Measurements from ENCODE around the gene PDE5A.
A peak's percentile ranks its signal among the peaks of the same experiment; 100 is the strongest.

The PDE5A gene

GRCh38 chr4:119581190-119581873 lies 47.3 kb downstream of the PDE5A start:
- Histone ChIP-seq H3K4me1 (ENCODE audit: control insufficient read depth, insufficient read depth, low read length) (no peaks in the 10 kb centered on the region), H3K4me3 (ENCODE audit: low read length) (no peak overlapping the region), H3K9me3 (ENCODE audit: control insufficient read depth, low read length) (no peaks in the 10 kb centered on the region), H3K9ac (ENCODE audit: low read length) (no peak overlapping the region), H3K27me3 (replicated peaks; ENCODE audit: control insufficient read depth, insufficient read depth, low read length) (no peaks in the 10 kb centered on the region), H3K36me3 (ENCODE audit: control insufficient read depth, insufficient read depth, low read length, severe bottlenecking) (no peaks in the 10 kb centered on the region)
- no peak for DNase-seq (ENCODE audit: low read depth)

- Histone ChIP-seq H3K36me3 (ENCODE audit: control insufficient read depth, insufficient read depth, low read length, severe bottlenecking) (no peaks in the 10 kb centered on the region), H3K4me3 (ENCODE audit: low read length) (no peak overlapping the region), H3K9me3 (ENCODE audit: control insufficient read depth, low read length) (no peaks in the 10 kb centered on the region), H3K4me1 (ENCODE audit: control insufficient read depth, insufficient read depth, low read length) (no peaks in the 10 kb centered on the region), H3K9ac (ENCODE audit: low read length) (no peak overlapping the region), H3K27me3 (replicated peaks; ENCODE audit: control insufficient read depth, insufficient read depth, low read length) (no peaks in the 10 kb centered on the region)
- DNase-seq (ENCODE audit: low read depth): no peak
These were observed 48.3 kb downstream of the PDE5A start for GRCh38 chr4:119580293-119580692.

- Histone ChIP-seq H3K27me3 (replicated peaks; ENCODE audit: control insufficient read depth, insufficient read depth, low read length) (no peaks in the 10 kb centered on the region), H3K4me3 (ENCODE audit: low read length) (no peak overlapping the region), H3K9me3 (ENCODE audit: control insufficient read depth, low read length) (no peaks in the 10 kb centered on the region), H3K9ac (ENCODE audit: low read length) (no peak overlapping the region), H3K4me1 (ENCODE audit: control insufficient read depth, insufficient read depth, low read length) (no peaks in the 10 kb centered on the region), H3K36me3 (ENCODE audit: control insufficient read depth, insufficient read depth, low read length, severe bottlenecking) (no peaks in the 10 kb centered on the region)
- no peak for DNase-seq (ENCODE audit: low read depth)
These were observed 48.8 kb downstream of the PDE5A start for GRCh38 chr4:119579823-119580222.

DNA sequence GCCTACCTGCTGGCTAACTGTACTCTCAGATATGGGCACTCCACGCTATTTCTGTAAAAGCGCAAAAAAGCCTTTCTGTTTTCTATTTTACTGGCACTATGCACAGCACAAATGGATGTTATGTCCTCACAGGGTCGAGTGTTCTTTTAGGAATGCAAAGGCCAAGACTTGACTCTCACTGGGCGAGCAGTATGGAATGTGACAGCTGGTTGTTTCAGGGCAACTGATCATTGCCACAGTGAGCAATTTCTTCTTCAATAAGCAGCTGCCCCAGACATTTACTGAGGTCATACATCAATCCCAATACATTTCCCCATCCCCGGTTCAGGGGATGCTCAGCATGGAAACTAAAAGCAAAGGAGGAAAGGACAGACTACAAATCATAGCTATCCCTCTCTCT lies 58.2 kb downstream of the PDE5A start:
- peak; percentile 68 for DNase-seq (ENCODE audit: low read depth)
- H3K27me3 ChIP-seq (replicated peaks; ENCODE audit: control insufficient read depth, insufficient read depth, low read length): no peaks in the 10 kb centered on the region
- H3K36me3 ChIP-seq (ENCODE audit: control insufficient read depth, insufficient read depth, low read length, severe bottlenecking): no peaks in the 10 kb centered on the region
- H3K4me3 ChIP-seq (ENCODE audit: low read length): no peak overlapping the region
- no peaks in the 10 kb centered on the region for H3K4me1 ChIP-seq (ENCODE audit: control insufficient read depth, insufficient read depth, low read length)
- H3K9ac ChIP-seq (ENCODE audit: low read length): no peak overlapping the region
- no peaks in the 10 kb centered on the region for H3K9me3 ChIP-seq (ENCODE audit: control insufficient read depth, low read length)

DNA sequence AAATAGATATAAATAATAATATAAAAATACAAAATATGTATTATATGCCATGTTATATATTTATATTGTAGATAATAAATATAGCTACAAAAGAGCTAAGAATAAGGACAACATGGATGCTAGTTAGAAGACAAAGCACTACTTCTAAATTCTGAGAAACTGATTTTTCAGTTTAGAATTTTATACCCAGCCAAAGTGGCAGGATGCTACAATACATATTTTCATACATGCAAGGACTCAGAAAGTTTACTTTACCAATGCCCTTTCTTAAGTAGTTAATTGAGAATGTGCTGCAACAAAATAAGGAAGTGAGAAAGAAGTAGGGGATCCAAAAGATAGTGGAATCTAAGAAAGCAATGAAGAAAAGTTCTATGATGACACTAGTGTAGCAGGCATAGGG lies 64.5 kb downstream of the PDE5A start:
- no peak for DNase-seq (ENCODE audit: low read depth)

DNA sequence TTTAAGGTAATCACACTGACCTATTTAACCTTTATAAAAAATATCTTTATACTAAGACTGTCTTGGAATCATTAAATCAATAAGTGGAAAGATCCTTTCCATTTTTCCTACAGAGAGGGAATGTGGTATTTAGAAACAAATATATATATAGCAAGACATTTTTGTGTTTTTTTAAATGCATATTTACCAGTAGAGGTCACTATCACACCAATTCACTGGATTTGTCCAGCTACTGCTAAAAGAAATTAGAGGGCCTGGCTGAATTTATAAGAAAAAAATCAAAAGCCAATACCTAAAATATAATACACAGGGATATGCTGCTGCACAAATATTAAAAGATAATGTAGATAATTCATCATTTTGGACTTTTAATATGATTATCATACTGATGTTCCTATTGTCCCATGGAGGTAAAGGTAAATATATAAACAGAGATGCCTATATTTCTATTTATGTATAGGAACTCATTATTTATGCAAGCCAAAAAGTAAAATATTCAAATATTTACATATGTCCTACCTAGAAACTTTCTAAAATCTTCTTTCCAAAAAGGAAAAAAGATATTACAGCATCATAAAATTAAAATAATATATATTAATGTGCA lies 69.5 kb downstream of the PDE5A start:
- Histone ChIP-seq H3K4me1 (ENCODE audit: control insufficient read depth, insufficient read depth, low read length) (no peaks in the 10 kb centered on the region), H3K4me3 (ENCODE audit: low read length) (no peak overlapping the region), H3K36me3 (ENCODE audit: control insufficient read depth, insufficient read depth, low read length, severe bottlenecking) (no peaks in the 10 kb centered on the region), H3K9me3 (ENCODE audit: control insufficient read depth, low read length) (peaks cover 10% of the 10 kb centered on the region), H3K9ac (ENCODE audit: low read length) (no peak overlapping the region), H3K27me3 (replicated peaks; ENCODE audit: control insufficient read depth, insufficient read depth, low read length) (no peaks in the 10 kb centered on the region)
- DNase-seq (ENCODE audit: low read depth): peak; percentile 87

More for the DNA sequence above, 64.5 kb downstream of the PDE5A start:
- H3K4me3 ChIP-seq (ENCODE audit: low read length): no peak overlapping the region
- H3K9ac ChIP-seq (ENCODE audit: low read length): no peak overlapping the region
- no peaks in the 10 kb centered on the region for H3K27me3 ChIP-seq (replicated peaks; ENCODE audit: control insufficient read depth, insufficient read depth, low read length)
- peaks cover 5% of the 10 kb centered on the region for H3K36me3 ChIP-seq (ENCODE audit: control insufficient read depth, insufficient read depth, low read length, severe bottlenecking)
- no peaks in the 10 kb centered on the region for H3K4me1 ChIP-seq (ENCODE audit: control insufficient read depth, insufficient read depth, low read length)
- peaks cover 16% of the 10 kb centered on the region for H3K9me3 ChIP-seq (ENCODE audit: control insufficient read depth, low read length)

DNA sequence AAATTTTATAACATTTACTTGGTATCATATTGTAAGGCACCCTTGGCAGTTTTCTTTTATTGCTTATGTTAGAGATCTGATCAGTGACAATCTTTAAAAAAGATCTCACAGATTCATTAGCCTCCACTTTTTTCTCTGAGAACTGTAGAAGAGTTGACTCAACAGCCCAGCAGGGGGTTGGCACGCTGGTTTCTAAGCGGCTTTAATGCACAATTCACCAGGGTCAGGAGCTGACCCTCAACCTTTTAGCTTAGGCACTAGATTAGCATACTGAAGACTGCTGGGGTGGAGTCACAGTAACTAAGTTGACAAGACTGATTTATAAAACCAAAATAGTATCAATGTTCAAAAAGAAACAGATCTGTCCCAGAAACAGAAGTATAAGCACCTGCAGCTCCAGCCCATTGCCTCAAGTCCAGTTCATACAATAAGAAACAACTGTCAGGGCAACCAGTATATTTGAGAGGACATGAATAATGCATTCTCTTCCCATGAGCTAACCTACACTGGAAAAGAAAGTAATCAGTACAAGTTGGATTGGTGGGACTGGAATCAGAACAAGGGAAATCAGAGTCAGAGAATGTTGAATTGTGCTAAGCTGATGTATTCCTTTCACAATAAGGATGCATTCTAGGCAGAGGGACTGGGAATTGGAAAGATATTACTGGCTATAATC lies 77.6 kb downstream of the PDE5A start:
- Histone ChIP-seq H3K36me3 (ENCODE audit: control insufficient read depth, insufficient read depth, low read length, severe bottlenecking) (no peaks in the 10 kb centered on the region), H3K27me3 (replicated peaks; ENCODE audit: control insufficient read depth, insufficient read depth, low read length) (no peaks in the 10 kb centered on the region), H3K9me3 (ENCODE audit: control insufficient read depth, low read length) (no peaks in the 10 kb centered on the region), H3K4me1 (ENCODE audit: control insufficient read depth, insufficient read depth, low read length) (no peaks in the 10 kb centered on the region), H3K4me3 (ENCODE audit: low read length) (no peak overlapping the region), H3K9ac (ENCODE audit: low read length) (no peak overlapping the region)
- DNase-seq (ENCODE audit: low read depth): peak; percentile 28

DNA sequence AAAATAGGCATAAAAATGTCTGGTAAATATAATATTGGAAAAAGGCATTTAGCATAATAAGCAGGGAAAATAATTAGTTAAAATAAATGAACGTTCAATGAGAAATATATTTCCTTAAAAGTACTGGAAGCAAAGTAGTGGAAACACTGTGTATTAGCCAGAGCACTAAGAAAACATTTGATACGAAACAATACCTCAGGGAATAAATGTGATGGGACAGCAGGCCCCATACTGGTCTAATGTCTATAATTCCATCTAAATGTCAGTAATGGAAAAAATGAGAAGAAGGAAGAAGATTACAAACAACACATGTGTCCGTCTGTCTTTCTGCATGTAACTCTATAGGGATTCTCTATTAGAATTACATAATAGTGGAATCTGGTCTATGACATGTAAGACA lies 79.0 kb downstream of the PDE5A start:
- H3K9me3 ChIP-seq (ENCODE audit: control insufficient read depth, low read length): no peaks in the 10 kb centered on the region

DNA sequence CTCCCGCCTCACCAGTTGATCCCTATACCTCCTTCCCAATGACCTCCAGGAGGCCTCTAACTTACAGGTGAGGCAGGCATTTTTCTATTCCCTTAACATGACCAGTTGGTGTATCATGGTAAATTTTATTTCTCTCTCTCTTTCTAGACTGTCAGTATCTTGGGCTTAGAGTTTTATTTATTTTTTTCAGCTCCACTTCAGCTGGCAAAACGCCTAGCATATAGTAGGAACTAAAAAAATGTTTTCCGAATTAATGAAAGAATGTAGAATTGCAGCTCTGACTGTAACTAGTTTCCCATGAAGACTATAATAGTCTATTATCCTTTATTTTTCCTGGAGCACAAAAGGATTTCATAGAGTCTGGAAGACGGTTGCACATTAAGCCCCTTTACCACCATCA lies 84.8 kb downstream of the PDE5A start:
- Histone ChIP-seq H3K9ac (ENCODE audit: low read length) (no peak overlapping the region), H3K36me3 (ENCODE audit: control insufficient read depth, insufficient read depth, low read length, severe bottlenecking) (peaks cover 4% of the 10 kb centered on the region), H3K4me3 (ENCODE audit: low read length) (no peak overlapping the region), H3K27me3 (replicated peaks; ENCODE audit: control insufficient read depth, insufficient read depth, low read length) (no peaks in the 10 kb centered on the region), H3K4me1 (ENCODE audit: control insufficient read depth, insufficient read depth, low read length) (no peaks in the 10 kb centered on the region), H3K9me3 (ENCODE audit: control insufficient read depth, low read length) (no peaks in the 10 kb centered on the region)
- DNase-seq (ENCODE audit: low read depth): peak; percentile 82

More for the DNA sequence above, 79.0 kb downstream of the PDE5A start:
- DNase-seq (ENCODE audit: low read depth): no peak
- no peak overlapping the region for H3K4me3 ChIP-seq (ENCODE audit: low read length)
- H3K4me1 ChIP-seq (ENCODE audit: control insufficient read depth, insufficient read depth, low read length): no peaks in the 10 kb centered on the region
- H3K27me3 ChIP-seq (replicated peaks; ENCODE audit: control insufficient read depth, insufficient read depth, low read length): no peaks in the 10 kb centered on the region
- no peaks in the 10 kb centered on the region for H3K36me3 ChIP-seq (ENCODE audit: control insufficient read depth, insufficient read depth, low read length, severe bottlenecking)
- no peak overlapping the region for H3K9ac ChIP-seq (ENCODE audit: low read length)

GRCh38 chr4:119543187-119543586 lies 85.4 kb downstream of the PDE5A start:
- no peaks in the 10 kb centered on the region for H3K27me3 ChIP-seq (replicated peaks; ENCODE audit: control insufficient read depth, insufficient read depth, low read length)
- no peak overlapping the region for H3K9ac ChIP-seq (ENCODE audit: low read length)
- peaks cover 4% of the 10 kb centered on the region for H3K36me3 ChIP-seq (ENCODE audit: control insufficient read depth, insufficient read depth, low read length, severe bottlenecking)
- no peaks in the 10 kb centered on the region for H3K4me1 ChIP-seq (ENCODE audit: control insufficient read depth, insufficient read depth, low read length)
- no peak for DNase-seq (ENCODE audit: low read depth)
- no peaks in the 10 kb centered on the region for H3K9me3 ChIP-seq (ENCODE audit: control insufficient read depth, low read length)
- H3K4me3 ChIP-seq (ENCODE audit: low read length): no peak overlapping the region

GRCh38 chr4:119540249-119540648 lies 88.4 kb downstream of the PDE5A start:
- Histone ChIP-seq H3K36me3 (ENCODE audit: control insufficient read depth, insufficient read depth, low read length, severe bottlenecking) (peaks cover 4% of the 10 kb centered on the region), H3K4me3 (ENCODE audit: low read length) (no peak overlapping the region), H3K27me3 (replicated peaks; ENCODE audit: control insufficient read depth, insufficient read depth, low read length) (no peaks in the 10 kb centered on the region), H3K4me1 (ENCODE audit: control insufficient read depth, insufficient read depth, low read length) (peaks cover 10% of the 10 kb centered on the region), H3K9ac (ENCODE audit: low read length) (no peak overlapping the region), H3K9me3 (ENCODE audit: control insufficient read depth, low read length) (no peaks in the 10 kb centered on the region)
- no peak for DNase-seq (ENCODE audit: low read depth)
